ENCODE measurements around the gene MTHFD1L. TPM values are rescaled to one million over a fixed set of nuclear protein-coding genes. Genes with fewer than 3 reads are reported as not detected.

The MTHFD1L gene
- total and polyA plus RNA-seq, 2 donors (not counting 3 experiments of a cell fraction or from before 2014, with no cell fraction given) = 40.2 to 120 TPM

GRCh38 chr6:151087861-151088598, 222.5 kb downstream of the MTHFD1L start:
- no TSS peak for BruUV-seq (replicated peaks)
- H3K9me1 ChIP-seq (replicated peaks; ENCODE audit: control insufficient read depth, extremely low read depth, insufficient read depth, low read length) = no peaks in the 10 kb centered on the region
- H3K9ac ChIP-seq (replicated peaks; ENCODE audit: extremely low read depth, insufficient read depth, low read length) = no peak overlapping the region
- no peak overlapping the region for H2AFZ ChIP-seq (ENCODE audit: low read depth, low read length)
- peak; percentile 21 for FAIRE-seq
- peaks cover 15% of the 10 kb centered on the region for H3K4me1 ChIP-seq (ENCODE audit: control insufficient read depth, extremely low read depth, insufficient read depth, low read length)
- no peaks in the 10 kb centered on the region for H3K27me3 ChIP-seq (ENCODE audit: control insufficient read depth in 2 of 2, insufficient read depth in 2 of 2, low read length in 2 of 2)
- no peak overlapping the region for H3K27ac ChIP-seq (ENCODE audit: insufficient read depth, low read depth, low read length)
- ChIA-PET POLR2A (interaction anchor here (0.7 kb wide), 1 partner anchor 289 kb away, joined by 9 read pairs; no protein-coding TSS in a partner anchor), CTCF (interaction anchor here (0.8 kb wide), 1 partner anchor 236 kb away, joined by 3 read pairs; no protein-coding TSS in a partner anchor)
- H3K79me2 ChIP-seq (ENCODE audit: control insufficient read depth, insufficient read depth, low read length) = no peaks in the 10 kb centered on the region
- H3K9me3 ChIP-seq (replicated peaks; ENCODE audit: control insufficient read depth, insufficient read depth, low read length) = no peaks in the 10 kb centered on the region
- no peak overlapping the region for H3K4me3 ChIP-seq (replicated peaks in 1 of 3; ENCODE audit: insufficient read depth in 1 of 3, low read depth in 1 of 3, low read length in 3 of 3)
- intact Hi-C loops (cut with micrococcal nuclease) = no loop called here
- no peaks in the 10 kb centered on the region for H4K20me1 ChIP-seq (replicated peaks; ENCODE audit: control insufficient read depth, extremely low read depth, insufficient read depth, low read length)
- DNase-seq (ENCODE audit: low read depth, low spot score) = no peak
- dilution Hi-C loops (cut with MboI; ENCODE audit: extremely low pct_ligation_motif_present, low sequenced_read_pairs) = no loop called here
- no peak overlapping the region for H3K4me2 ChIP-seq (ENCODE audit: insufficient read depth, low read length)
- no peak for TF ChIP-seq JUN (IDR thresholded peaks at IDR 0.05; ENCODE audit: borderline replicate concordance, insufficient read depth, insufficient read length, low read depth)
- TF ChIP-seq, protein P1, sequence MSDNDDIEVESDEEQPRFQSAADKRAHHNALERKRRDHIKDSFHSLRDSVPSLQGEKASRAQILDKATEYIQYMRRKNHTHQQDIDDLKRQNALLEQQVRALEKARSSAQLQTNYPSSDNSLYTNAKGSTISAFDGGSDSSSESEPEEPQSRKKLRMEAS (IDR thresholded peaks at IDR 0.05; ENCODE audit: insufficient read depth, insufficient read length) = no peak
- peaks cover 3 to 8% of the 10 kb centered on the region in 2 experiments for H3K36me3 ChIP-seq (ENCODE audit: control insufficient read depth in 2 of 2, extremely low read depth in 1 of 2, insufficient read depth in 2 of 2, low read length in 2 of 2)

- Histone ChIP-seq H3K27ac (ENCODE audit: insufficient read depth, low read depth, low read length) (no peak overlapping the region), H3K4me3 (replicated peaks in 1 of 3; ENCODE audit: insufficient read depth in 1 of 3, low read depth in 1 of 3, low read length in 3 of 3) (no peak overlapping the region), H3K4me1 (ENCODE audit: control insufficient read depth, extremely low read depth, insufficient read depth, low read length) (peaks cover 15% of the 10 kb centered on the region), H4K20me1 (replicated peaks; ENCODE audit: control insufficient read depth, extremely low read depth, insufficient read depth, low read length) (no peaks in the 10 kb centered on the region), H3K27me3 (ENCODE audit: control insufficient read depth in 2 of 2, insufficient read depth in 2 of 2, low read length in 2 of 2) (no peaks in the 10 kb centered on the region), H3K9me1 (replicated peaks; ENCODE audit: control insufficient read depth, extremely low read depth, insufficient read depth, low read length) (no peaks in the 10 kb centered on the region), H3K9me3 (replicated peaks; ENCODE audit: control insufficient read depth, insufficient read depth, low read length) (no peaks in the 10 kb centered on the region), H3K36me3 (ENCODE audit: control insufficient read depth in 2 of 2, extremely low read depth in 1 of 2, insufficient read depth in 2 of 2, low read length in 2 of 2) (peaks cover 4 to 9% of the 10 kb centered on the region in 2 experiments), H3K79me2 (ENCODE audit: control insufficient read depth, insufficient read depth, low read length) (no peaks in the 10 kb centered on the region), H3K4me2 (ENCODE audit: insufficient read depth, low read length) (no peak overlapping the region), H3K9ac (replicated peaks; ENCODE audit: extremely low read depth, insufficient read depth, low read length) (no peak overlapping the region), H2AFZ (ENCODE audit: low read depth, low read length) (no peak overlapping the region)
- intact Hi-C loops (cut with micrococcal nuclease) = no loop called here
- TF ChIP-seq JUN (IDR thresholded peaks at IDR 0.05; ENCODE audit: borderline replicate concordance, insufficient read depth, insufficient read length, low read depth) (no peak), CTCF (IDR thresholded peaks at IDR 0.05; ENCODE audit: extremely low read depth in 1 of 2, insufficient read depth in 1 of 2, low read depth in 1 of 2, low read length in 2 of 2) (no peak), FOS (IDR thresholded peaks at IDR 0.05; ENCODE audit: borderline replicate concordance, insufficient read depth, low read length) (no peak), MYC (IDR thresholded peaks at IDR 0.05; ENCODE audit: low read depth, low read length) (no peak), POLR2AphosphoS5 (IDR thresholded peaks at IDR 0.05; ENCODE audit: insufficient read depth, low read depth, low read length) (no peak), POLR2A (IDR thresholded peaks at IDR 0.05; ENCODE audit: low read depth, low read length) (no peak), GATA2 (IDR thresholded peaks at IDR 0.05; ENCODE audit: insufficient read depth, insufficient read length, low read depth, low read length) (no peak), EZH2 (IDR thresholded peaks at IDR 0.05; ENCODE audit: borderline replicate concordance, low read depth, low read length, severe bottlenecking) (no peak)
- TF ChIP-seq, protein P1 (IDR thresholded peaks at IDR 0.05; ENCODE audit: insufficient read depth, insufficient read length) = no peak
- DNase-seq (ENCODE audit: low read depth, low spot score) (no peak), FAIRE-seq (no peak)
- ChIA-PET CTCF (interaction anchor here (0.8 kb wide), 1 partner anchor 235 kb away, joined by 3 read pairs; no protein-coding TSS in a partner anchor), POLR2A (interaction anchor here (0.7 kb wide), 1 partner anchor 289 kb away, joined by 9 read pairs; no protein-coding TSS in a partner anchor)
- no TSS peak for BruUV-seq (replicated peaks)
- dilution Hi-C loops (cut with MboI; ENCODE audit: extremely low pct_ligation_motif_present, low sequenced_read_pairs) = no loop called here
Measured at GRCh38 chr6:151088599-151088935, 223.1 kb downstream of the MTHFD1L start.
